Measurements from ENCODE around the gene PARVB.

DNA sequence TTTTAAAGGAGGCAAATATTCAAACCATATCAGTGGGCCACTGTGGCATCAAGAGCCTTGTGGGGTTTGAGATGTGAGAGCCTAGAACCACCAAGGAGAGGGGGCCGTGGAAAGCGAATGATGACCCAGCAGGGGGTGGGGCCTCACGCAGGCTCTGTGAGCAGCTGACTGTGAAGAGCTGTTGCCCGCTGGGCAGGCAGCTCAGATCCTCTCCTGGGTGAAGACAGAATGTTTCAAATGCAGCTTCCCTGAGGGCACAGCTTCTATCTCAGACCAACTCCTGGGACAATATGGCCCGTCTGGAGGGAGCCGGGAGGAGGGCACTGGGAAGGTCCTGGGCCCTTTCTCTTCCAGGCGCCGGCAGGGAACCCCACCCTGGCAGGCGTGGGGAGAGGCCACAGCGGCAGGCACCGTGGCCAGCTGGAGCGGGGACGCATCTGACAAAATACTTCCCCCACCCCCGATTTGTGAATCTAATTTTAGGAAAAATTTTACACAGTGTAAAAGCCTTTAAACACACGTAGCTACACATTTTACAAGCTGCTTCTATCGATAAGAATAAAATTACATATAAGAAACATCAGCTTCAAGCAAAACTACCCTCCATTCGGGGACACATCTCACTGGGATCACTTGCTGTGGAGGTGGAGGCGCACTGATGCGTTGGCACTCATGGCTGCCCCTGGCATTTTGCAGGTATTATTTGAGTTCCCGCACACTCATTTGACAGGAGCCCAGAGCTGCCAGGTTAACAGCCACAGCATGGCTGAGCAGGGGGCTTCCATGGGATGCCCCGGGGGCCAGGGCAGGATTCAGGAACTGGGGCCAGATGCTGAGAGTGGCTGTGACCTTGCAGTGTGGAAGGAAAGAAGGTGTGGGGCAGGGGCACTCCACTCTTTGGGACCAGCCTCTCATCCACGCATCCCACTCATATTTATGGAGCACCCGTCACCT, 196.9 kb downstream of the PARVB start:
- TF ChIP-seq, protein P1, sequence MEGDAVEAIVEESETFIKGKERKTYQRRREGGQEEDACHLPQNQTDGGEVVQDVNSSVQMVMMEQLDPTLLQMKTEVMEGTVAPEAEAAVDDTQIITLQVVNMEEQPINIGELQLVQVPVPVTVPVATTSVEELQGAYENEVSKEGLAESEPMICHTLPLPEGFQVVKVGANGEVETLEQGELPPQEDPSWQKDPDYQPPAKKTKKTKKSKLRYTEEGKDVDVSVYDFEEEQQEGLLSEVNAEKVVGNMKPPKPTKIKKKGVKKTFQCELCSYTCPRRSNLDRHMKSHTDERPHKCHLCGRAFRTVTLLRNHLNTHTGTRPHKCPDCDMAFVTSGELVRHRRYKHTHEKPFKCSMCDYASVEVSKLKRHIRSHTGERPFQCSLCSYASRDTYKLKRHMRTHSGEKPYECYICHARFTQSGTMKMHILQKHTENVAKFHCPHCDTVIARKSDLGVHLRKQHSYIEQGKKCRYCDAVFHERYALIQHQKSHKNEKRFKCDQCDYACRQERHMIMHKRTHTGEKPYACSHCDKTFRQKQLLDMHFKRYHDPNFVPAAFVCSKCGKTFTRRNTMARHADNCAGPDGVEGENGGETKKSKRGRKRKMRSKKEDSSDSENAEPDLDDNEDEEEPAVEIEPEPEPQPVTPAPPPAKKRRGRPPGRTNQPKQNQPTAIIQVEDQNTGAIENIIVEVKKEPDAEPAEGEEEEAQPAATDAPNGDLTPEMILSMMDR (IDR thresholded peaks at IDR 0.05; ENCODE audit: extremely low read depth in 1 of 2, insufficient read depth in 1 of 2, low read depth in 1 of 2, low read length in 2 of 2) = no peak
- no peak for TF ChIP-seq POLR2AphosphoS5 (IDR thresholded peaks at IDR 0.05; ENCODE audit: insufficient read depth, low read depth, low read length)
- TF ChIP-seq, protein P2, sequence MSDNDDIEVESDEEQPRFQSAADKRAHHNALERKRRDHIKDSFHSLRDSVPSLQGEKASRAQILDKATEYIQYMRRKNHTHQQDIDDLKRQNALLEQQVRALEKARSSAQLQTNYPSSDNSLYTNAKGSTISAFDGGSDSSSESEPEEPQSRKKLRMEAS (IDR thresholded peaks at IDR 0.05; ENCODE audit: insufficient read depth, insufficient read length) = no peak

Data from endothelial cell of umbilical vein (primary cell).